Measurements from ENCODE around the gene PTPRZ1. TPM values are rescaled to one million over a fixed set of nuclear protein-coding genes. Genes with fewer than 3 reads are reported as not detected.

PTPRZ1 gene
- total RNA-seq (1 to 10 TPM in 2 of 6 donors, under 1 TPM in 4; 0.60 to 2.5 (median 0.92) TPM), polyA plus RNA-seq (1 to 10 TPM in 1 of 2 donors, under 1 TPM in 1; 0.99 to 1.1 TPM)

DNA sequence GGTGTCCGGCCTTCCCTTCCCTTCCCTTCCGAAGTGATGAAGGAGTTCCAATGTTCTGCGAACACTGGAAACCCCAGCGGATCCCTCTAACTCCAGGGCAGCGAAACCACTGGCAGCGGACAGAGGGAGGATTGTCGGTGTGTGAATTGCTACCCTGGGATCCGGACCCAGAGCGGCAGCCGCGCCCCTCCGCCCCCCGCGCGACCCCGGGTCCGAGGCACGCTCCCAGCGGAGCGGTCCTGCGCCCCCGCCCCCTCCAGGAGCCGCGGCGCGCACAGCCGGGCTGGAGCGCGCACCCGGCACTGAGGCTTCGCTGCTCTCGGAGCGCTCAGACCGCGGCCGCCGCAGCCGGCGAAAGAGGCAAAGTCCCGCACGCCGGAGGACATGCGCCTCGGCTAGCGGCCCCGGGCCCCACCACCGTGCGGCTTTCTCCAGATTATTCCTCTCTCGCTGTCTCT is at the start of gene PTPRZ1:
Gene PTPRZ1, plus strand, starts transcription at position 331 of the 458 bp plus-strand sequence. CDS start 339 bp downstream, outside the sequence.
- Histone ChIP-seq H3K27ac (no peak within 1 kb of the TSS), H3K27me3 (no peaks in the 10 kb centered on the region), H3K4me3 (peak within 1 kb of the TSS; percentile 31 to 57 (median 49)), H3K4me1 (no peaks in the 10 kb centered on the region), H3K9me3 (no peaks in the 10 kb centered on the region), H3K36me3 (no peaks in the 10 kb centered on the region)
- intact Hi-C loops (cut with DNase I) = no loop called here
- DNase-seq (peak; percentile 14 to 81 (median 44)), ATAC-seq (peak; percentile 88 to 92 (median 92)), FAIRE-seq (no peak)
- TF ChIP-seq, protein P1, sequence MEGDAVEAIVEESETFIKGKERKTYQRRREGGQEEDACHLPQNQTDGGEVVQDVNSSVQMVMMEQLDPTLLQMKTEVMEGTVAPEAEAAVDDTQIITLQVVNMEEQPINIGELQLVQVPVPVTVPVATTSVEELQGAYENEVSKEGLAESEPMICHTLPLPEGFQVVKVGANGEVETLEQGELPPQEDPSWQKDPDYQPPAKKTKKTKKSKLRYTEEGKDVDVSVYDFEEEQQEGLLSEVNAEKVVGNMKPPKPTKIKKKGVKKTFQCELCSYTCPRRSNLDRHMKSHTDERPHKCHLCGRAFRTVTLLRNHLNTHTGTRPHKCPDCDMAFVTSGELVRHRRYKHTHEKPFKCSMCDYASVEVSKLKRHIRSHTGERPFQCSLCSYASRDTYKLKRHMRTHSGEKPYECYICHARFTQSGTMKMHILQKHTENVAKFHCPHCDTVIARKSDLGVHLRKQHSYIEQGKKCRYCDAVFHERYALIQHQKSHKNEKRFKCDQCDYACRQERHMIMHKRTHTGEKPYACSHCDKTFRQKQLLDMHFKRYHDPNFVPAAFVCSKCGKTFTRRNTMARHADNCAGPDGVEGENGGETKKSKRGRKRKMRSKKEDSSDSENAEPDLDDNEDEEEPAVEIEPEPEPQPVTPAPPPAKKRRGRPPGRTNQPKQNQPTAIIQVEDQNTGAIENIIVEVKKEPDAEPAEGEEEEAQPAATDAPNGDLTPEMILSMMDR (IDR thresholded peaks at IDR 0.05) = no peak
- WGBS, 2 donors = 0 to 1% methylated on average over 26 to 49 of the region's 49 CpGs

DNA sequence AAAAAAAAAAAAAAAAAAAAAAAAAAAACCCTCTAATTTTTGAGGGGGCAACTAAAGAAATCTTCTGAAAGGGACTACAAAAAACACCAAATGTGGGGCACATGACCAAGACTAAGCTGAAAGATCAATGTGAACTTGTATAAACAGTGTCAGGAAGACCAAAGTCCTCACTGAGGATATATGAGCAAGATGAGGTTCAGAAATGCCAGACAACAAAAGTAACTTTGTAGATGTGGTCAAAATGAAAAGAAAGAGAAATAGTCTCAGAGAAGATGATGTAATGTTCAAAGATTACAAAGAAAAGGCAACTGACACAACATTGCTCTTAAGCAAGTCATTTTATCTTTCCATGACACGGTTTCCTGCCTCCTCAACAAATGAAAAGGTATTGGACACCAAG is 48.7 kb upstream of the PTPRZ1 start:
- no peaks in the 10 kb centered on the region for H3K27me3 ChIP-seq
- TF ChIP-seq, protein P1 (IDR thresholded peaks at IDR 0.05) = no peak
- no peak for ATAC-seq
- intact Hi-C loops (cut with DNase I) = no loop called here
- no peaks in the 10 kb centered on the region for H3K4me1 ChIP-seq
- no peak for DNase-seq
- H3K9me3 ChIP-seq = no peaks in the 10 kb centered on the region
- H3K27ac ChIP-seq = no peak overlapping the region
- H3K36me3 ChIP-seq = no peaks in the 10 kb centered on the region
- no peak overlapping the region for H3K4me3 ChIP-seq
- no peak for FAIRE-seq
- WGBS, 2 donors = 52 to 94% methylated on average over 1 of the region's 1 CpG

DNA sequence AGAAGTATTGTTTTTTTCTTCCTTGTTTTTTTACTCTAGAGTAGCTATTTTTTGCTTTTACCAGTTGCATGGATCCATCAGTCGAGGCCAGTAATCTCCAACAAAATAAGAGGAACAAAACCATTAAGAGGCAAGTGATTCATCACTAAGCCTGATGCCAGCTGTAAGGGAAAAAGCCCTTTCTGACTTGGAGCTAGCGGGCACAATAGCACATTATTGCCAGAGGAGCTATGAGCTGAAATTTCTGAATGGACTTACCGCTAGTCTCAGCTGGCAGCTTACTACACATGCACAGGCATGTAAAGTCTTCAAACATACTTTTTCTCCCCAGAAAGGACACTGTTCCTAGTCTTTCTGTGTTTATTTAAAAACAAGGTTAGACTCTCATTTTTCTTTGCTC is 41.6 kb upstream of the PTPRZ1 start:
- DNase-seq = no peak
- FAIRE-seq = no peak
- TF ChIP-seq, protein P1 (IDR thresholded peaks at IDR 0.05) = no peak
- H3K4me1 ChIP-seq = no peaks in the 10 kb centered on the region
- no peaks in the 10 kb centered on the region for H3K9me3 ChIP-seq
- 75 to 76% methylated on average over 3 of the region's 3 CpGs for WGBS, 2 donors
- ATAC-seq = peak in 1 of 4 donors; percentile 35
- no peak overlapping the region for H3K4me3 ChIP-seq
- no peak overlapping the region for H3K27ac ChIP-seq
- intact Hi-C loops (cut with DNase I) = no loop called here
- no peaks in the 10 kb centered on the region for H3K36me3 ChIP-seq
- no peaks in the 10 kb centered on the region for H3K27me3 ChIP-seq

DNA sequence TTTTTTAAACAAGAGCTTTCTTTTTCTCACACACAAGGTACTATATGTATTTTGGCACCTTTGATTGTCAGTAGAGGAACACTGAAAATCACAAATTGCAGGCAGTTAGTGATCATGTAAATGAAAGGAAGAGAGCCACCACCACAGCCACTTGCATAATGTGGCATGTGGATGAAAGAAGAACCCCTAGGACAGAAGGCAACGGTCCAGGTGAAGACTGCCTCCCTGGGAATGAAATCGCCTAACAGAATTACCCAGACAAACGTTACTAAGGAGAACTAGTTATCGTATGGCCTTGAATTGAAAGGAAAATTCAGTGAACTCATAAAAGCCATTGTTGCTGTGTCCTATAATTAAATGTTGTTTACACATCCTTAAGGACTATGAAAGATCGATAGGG is 41.2 kb upstream of the PTPRZ1 start:
- FAIRE-seq = no peak
- Histone ChIP-seq H3K27ac (no peak overlapping the region), H3K4me1 (no peaks in the 10 kb centered on the region), H3K27me3 (no peaks in the 10 kb centered on the region), H3K36me3 (no peaks in the 10 kb centered on the region), H3K9me3 (no peaks in the 10 kb centered on the region), H3K4me3 (no peak overlapping the region)
- ATAC-seq = peak in 1 of 4 donors; percentile 66
- TF ChIP-seq, protein P1 (IDR thresholded peaks at IDR 0.05) = no peak
- intact Hi-C loops (cut with DNase I) = no loop called here
- no peak for DNase-seq
- 32 to 37% methylated on average over 5 of the region's 5 CpGs for WGBS, 2 donors

DNA sequence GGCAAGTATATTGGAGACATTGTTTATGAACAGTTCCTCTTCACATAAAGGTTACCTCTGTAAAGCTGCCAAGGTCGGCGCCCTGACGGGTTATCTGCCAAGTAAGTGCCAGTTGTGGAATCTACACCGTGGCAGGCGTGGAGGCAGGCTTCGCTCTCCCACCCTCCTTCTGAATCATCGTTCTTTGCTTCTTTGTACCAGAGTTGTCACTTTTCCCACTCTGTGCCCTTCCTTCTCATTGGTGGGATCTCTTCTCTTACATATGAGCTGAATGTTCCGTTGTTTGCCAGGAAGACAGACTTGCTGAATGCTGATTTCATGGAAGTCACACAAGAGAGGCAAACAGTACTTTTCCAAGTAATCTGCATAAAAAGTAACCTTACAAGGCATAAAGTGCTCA is 40.6 kb upstream of the PTPRZ1 start:
- no peaks in the 10 kb centered on the region for H3K36me3 ChIP-seq
- no peaks in the 10 kb centered on the region for H3K4me1 ChIP-seq
- peak; percentile 50 to 91 (median 67) for ATAC-seq
- H3K27me3 ChIP-seq = no peaks in the 10 kb centered on the region
- DNase-seq = peak in 5 of 6 donors; percentile 15 to 67 (median 32)
- no peak overlapping the region for H3K4me3 ChIP-seq
- TF ChIP-seq, protein P1 (IDR thresholded peaks at IDR 0.05) = no peak
- H3K9me3 ChIP-seq = no peaks in the 10 kb centered on the region
- intact Hi-C loops (cut with DNase I) = no loop called here
- WGBS, 2 donors = 18 to 23% methylated on average over 8 of the region's 8 CpGs
- FAIRE-seq = no peak
- H3K27ac ChIP-seq = no peak overlapping the region

Data from pancreas (tissue), 10 donors.